Stimulated activated CD8-positive, alpha-beta memory T cell treated with anti-CD3 and anti-CD28 coated beads, Interleukin-15, amount 100 ng/mL, for 24 hours (primary cell): ENCODE measurements around the gene ARL4D.
"Not testable (repeated sequence)": the region's sequence is repeated elsewhere in the genome, so short reads cannot be mapped to it uniquely, and the experiment has no call there.

Source experiments
- DNase-seq: peaks from one replicate; pipeline ENCODE4 v3.0.0-alpha.2; 2020; ENCODE audit warnings: low read depth

The ARL4D gene

DNA sequence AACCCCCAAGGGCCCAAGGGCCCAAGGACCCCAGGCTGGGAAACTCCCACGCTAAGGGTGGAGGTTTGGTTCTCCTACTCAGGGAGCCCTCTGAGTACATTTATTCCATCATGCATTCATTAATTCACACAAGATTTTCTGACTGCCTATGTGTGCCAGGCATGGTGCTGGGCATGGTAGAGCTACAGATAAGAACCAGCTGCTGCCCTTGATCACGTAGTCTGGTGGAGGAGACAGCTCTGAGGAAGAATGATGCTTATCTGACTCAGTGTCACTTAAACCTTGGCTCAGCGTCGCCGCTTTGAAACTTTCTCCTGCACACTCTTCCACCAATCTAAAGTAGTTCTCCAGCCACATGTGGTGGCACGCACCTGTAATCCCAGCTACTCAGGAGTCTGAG, 3.6 kb upstream of the ARL4D start:
- DNase-seq: no peak

DNA sequence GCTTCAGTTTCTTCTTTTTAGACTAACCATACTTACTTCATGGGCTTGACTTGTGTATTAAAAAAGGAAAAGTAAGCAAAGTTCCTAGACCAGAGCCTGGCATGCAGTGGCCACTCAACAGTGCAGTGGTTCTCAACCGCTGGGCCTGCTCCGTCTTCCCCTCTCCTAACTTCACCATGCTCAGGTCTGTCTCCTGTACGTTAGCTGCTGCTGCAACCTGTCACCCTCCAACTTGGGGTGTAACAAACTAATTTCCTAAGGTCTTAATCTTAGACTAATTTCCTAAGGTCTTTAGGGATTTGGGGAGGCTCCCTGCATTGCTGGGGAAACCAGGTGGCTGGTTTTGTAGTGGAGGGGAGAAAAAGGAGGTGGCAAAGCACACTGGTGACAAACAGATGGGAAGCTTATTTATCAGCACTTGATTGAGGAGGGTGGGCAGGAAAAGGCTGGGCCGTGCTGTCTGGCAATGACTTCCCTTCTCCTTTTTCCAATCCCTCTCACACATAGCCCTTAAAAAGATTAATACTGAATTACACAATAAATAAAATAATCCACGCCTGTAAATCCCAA, 2.2 kb upstream of the ARL4D start:
- DNase-seq: no peak

- no peak for DNase-seq
These were observed 1.1 kb downstream of the ARL4D start for GRCh38 chr17:43399839-43400328.

DNA sequence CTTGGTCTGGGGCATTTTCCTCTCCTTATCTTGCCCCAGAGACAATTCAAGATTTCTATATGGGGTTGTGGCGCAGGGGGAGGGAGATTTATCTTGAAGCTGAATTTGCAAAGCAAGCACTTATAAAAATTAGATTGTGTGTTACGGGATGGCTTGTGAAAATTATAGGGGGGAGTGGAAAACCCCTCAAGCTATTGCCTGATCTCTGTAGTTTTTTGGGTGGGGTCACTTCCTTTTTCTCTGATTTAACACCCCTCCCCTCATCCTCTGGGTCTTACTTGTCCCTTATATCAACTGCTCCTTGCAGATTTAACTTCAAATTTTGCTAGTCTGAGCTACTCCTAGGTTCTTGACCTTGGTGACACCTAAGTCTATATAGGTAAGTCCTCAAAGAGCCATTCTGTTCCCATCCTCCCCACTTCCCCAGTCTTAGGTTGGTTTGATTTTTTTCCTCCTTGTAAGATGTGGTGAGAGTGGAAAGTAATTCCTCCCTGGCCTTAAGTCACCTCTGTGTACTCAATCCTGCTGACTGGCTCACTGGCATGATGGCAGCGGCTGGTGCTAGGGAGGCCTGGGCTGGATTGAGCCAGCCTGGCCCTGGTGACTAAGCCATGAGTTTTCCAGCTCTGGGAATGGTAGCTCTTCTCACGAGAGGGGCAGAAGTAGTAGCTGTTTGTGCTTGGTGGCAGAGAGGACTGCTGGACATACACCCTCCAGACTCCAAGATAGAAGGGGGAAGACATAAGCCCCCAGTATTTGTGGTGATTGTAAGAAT, 2.3 kb downstream of the ARL4D start:
- no peak for DNase-seq

GRCh38 chr17:43402078-43402477, 3.3 kb downstream of the ARL4D start:
- DNase-seq: no peak

GRCh38 chr17:43402567-43402966, 3.8 kb downstream of the ARL4D start:
- no peak for DNase-seq

GRCh38 chr17:43403846-43404245, 5.1 kb downstream of the ARL4D start:
- no peak for DNase-seq

DNA sequence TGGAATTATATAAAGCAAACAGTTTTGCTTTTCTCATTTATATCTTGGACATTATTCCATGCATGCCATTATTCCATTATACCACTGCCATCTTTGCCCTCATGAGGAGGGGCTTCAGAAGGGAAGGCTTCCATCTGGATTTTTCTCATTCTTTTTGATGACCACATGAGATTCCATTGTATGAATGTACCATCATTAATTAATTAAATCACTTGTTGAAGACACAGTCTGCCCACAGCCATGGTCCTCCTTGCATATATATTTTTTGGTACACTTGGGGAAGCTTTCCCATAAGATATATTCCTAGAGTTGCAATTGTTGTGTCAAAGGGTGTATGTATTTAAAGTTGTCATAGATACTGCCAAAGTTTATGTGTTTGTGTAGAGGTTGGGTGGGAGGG, 7.1 kb downstream of the ARL4D start:
- DNase-seq: no peak

- DNase-seq: no peak
These were observed 8.2 kb downstream of the ARL4D start for GRCh38 chr17:43406676-43407645.

GRCh38 chr17:43409131-43409530, 10.3 kb downstream of the ARL4D start:
- DNase-seq: no peak

- DNase-seq: no peak
These were observed 12.0 kb downstream of the ARL4D start for GRCh38 chr17:43410557-43411368.

- no peak for DNase-seq
These were observed 12.5 kb downstream of the ARL4D start for GRCh38 chr17:43411369-43411677.

DNA sequence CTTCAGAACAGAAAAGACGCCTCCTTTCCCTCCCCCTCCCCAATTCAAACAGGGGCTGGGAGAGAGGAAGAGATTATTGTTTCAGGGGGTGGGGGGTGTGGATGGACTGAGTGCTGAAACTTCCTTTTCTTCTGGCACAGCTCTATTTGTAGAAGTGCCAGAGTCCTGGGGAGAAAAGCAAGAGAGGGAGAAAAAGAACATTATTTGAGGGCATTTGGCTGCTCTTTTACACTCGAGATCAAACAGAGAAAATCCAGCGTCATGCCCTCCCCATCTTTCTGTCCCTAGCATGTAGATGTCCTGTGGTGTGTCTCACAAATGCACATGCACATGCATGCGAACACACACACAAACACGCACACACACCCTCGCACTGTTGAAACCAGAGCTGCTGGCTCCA, 13.0 kb downstream of the ARL4D start:
- DNase-seq: no peak

GRCh38 chr17:43412166-43412565, 13.4 kb downstream of the ARL4D start:
- DNase-seq: no peak

GRCh38 chr17:43416998-43417890, 18.5 kb downstream of the ARL4D start:
- DNase-seq: no peak

- DNase-seq: no peak
These were observed 19.9 kb downstream of the ARL4D start for GRCh38 chr17:43418441-43419374.

- not testable (repeated sequence) for DNase-seq
These were observed 20.6 kb downstream of the ARL4D start for GRCh38 chr17:43419375-43419882.

- DNase-seq: no peak
These were observed 25.1 kb downstream of the ARL4D start for GRCh38 chr17:43423777-43424455.
